ENCODE data around the gene PLOD1.

- TF ChIP-seq POLR2A (IDR thresholded peaks at IDR 0.05) (no peak), CTCF (IDR thresholded peaks at IDR 0.05) (no peak)
Observed at GRCh38 chr1:11935057-11935412, 518 bp downstream of the PLOD1 start.

All from tibial nerve (tissue), 3 donors.